Breast epithelium (tissue), 3 donors: ENCODE measurements around the gene PHACTR4.

Experiments used
- CTCF ChIP-seq, 3 donors: fragments of 450-650 bp; IDR thresholded peaks; one replicate each; pipeline ENCODE4 v1.5.1; 2016 to 2017; ENCODE audit warnings: antibody characterized with exemption in 3 of 3, mild to moderate bottlenecking in 3 of 3, moderate library complexity in 3 of 3
- POLR2A ChIP-seq: fragments of 450-650 bp; IDR thresholded peaks from one replicate; pipeline ENCODE4 v1.6.1; 2016; ENCODE audit warnings: antibody characterized with exemption, mild to moderate bottlenecking, moderate library complexity

GRCh38 chr1:28441674-28442073 is 72.1 kb downstream of the PHACTR4 start:
- TF ChIP-seq CTCF (IDR thresholded peaks at IDR 0.05) (no peak), POLR2A (no peak)
